NT2/D1 (cell line): ENCODE measurements around the gene ABCC4.

Experiments used
- DNase-seq: peaks from one replicate; pipeline ENCODE4 v3.0.0-alpha.2; 2011; ENCODE audit warnings: low read depth, low spot score
- H3K27me3 ChIP-seq: 2 replicates; pipeline ENCODE4 v1.6.0; 2011; ENCODE audit warnings: mild to moderate bottlenecking; ENCODE audit not compliant: insufficient read length, insufficient read depth
- H3K36me3 ChIP-seq: 2 replicates; pipeline ENCODE4 v1.6.1; 2011; ENCODE audit warnings: mild to moderate bottlenecking, low read length, mixed read lengths; ENCODE audit not compliant: insufficient read depth, insufficient read length
- H3K4me1 ChIP-seq: 2 replicates; pipeline ENCODE4 v1.5.1; 2011; ENCODE audit not compliant: insufficient read depth, insufficient read length
- H3K4me3 ChIP-seq: 2 replicates; pipeline ENCODE4 v1.5.1; 2011; ENCODE audit warnings: low read depth; ENCODE audit not compliant: insufficient read length
- H3K9ac ChIP-seq: 2 replicates; pipeline ENCODE4 v1.6.0; 2011; ENCODE audit warnings: low read depth; ENCODE audit not compliant: insufficient read length
- H3K9me3 ChIP-seq: 2 replicates; pipeline ENCODE4 v1.5.1; 2011; ENCODE audit warnings: mild to moderate bottlenecking, low read length; ENCODE audit not compliant: insufficient read depth
- SUZ12 ChIP-seq: IDR thresholded peaks from 2 replicates; pipeline ENCODE4 v1.6.1; 2011; ENCODE audit not compliant: insufficient read length, insufficient read depth; ENCODE audit errors: extremely low read depth
- YY1 ChIP-seq: IDR thresholded peaks from 2 replicates; pipeline ENCODE4 v1.6.1; 2011; ENCODE audit not compliant: insufficient read length, insufficient read depth
- ZNF274 ChIP-seq: IDR thresholded peaks from 2 replicates; pipeline ENCODE4 v1.6.1; 2011; ENCODE audit warnings: mild to moderate bottlenecking, low read depth, low read length

The ABCC4 gene

DNA sequence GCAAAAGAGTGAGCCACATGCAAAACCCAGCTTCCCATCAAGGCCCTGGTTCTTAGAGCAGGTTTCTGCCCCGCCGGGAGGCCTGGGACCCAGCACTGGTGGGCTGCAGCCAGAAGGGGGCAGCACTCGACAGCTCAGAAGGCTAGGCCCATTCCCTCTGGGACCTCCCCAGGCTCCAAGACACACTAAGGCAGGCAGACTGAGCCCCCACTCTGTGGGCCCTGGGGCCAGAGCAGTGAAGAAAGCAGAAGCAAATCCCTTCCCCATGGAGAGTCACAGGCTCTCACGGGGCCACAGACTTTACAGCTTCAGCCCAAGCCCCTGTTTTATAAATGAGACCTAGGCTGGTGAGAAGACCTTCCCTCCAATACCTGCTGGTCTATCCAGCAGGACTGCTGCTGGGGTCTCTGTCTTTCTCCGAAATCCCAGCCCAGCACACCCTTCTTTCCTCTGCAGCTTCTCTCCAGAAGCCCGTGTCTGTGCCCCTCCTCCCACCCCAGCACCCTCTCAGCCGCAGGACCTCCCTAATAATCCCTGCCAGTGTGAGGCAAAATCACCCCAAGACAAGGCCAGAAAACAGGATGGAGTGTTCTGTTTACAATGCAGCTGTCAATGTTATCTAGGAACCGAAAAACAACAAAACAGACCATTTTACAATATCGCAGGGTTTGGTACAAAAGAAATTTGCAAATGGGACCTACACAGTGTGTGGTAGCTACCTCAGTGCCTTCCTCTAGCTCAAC is 109.3 kb downstream of the ABCC4 start:
- Histone ChIP-seq H3K4me3 (no peak overlapping the region), H3K9ac (no peak overlapping the region)

GRCh38 chr13:95188128-95188527 is 113.1 kb downstream of the ABCC4 start:
- Histone ChIP-seq H3K9ac (no peak overlapping the region), H3K4me3 (no peak overlapping the region), H3K4me1 (no peaks in the 10 kb centered on the region), H3K27me3 (no peaks in the 10 kb centered on the region), H3K36me3 (peaks cover 7% of the 10 kb centered on the region), H3K9me3 (no peaks in the 10 kb centered on the region)
- no peak for DNase-seq
- no peak for TF ChIP-seq ZNF274
- no peak for TF ChIP-seq SUZ12
- TF ChIP-seq YY1: no peak

More for the DNA sequence above, 109.3 kb downstream of the ABCC4 start:
- no peaks in the 10 kb centered on the region for H3K9me3 ChIP-seq
- H3K4me1 ChIP-seq: no peaks in the 10 kb centered on the region
- DNase-seq: peak; percentile 81
- peaks cover 13% of the 10 kb centered on the region for H3K36me3 ChIP-seq
- TF ChIP-seq SUZ12 (no peak), YY1 (no peak), ZNF274 (no peak)
- H3K27me3 ChIP-seq: no peaks in the 10 kb centered on the region

DNA sequence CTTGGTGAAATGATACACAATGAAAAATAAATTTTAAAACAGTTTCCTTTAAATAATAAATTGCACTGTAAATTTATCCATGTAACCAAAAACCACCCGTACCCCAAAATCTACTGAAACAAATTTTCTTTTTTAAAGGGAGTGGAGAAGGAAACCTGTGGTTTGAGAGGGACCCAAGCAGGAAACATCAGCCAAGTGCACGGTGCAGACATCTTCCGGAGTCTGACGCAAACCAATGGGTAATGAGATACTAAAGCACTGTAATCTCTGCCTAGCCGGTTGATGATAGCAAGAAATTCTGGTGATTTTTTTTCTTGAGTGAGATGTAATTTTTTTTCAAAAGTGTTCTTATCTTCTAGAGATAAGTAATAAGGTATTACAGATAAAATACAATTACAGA is 115.4 kb downstream of the ABCC4 start:
- Histone ChIP-seq H3K27me3 (no peaks in the 10 kb centered on the region), H3K9me3 (no peaks in the 10 kb centered on the region), H3K36me3 (peaks cover 7% of the 10 kb centered on the region), H3K4me3 (no peak overlapping the region), H3K4me1 (no peaks in the 10 kb centered on the region), H3K9ac (no peak overlapping the region)
- TF ChIP-seq ZNF274 (no peak), YY1 (no peak), SUZ12 (no peak)
- no peak for DNase-seq

DNA sequence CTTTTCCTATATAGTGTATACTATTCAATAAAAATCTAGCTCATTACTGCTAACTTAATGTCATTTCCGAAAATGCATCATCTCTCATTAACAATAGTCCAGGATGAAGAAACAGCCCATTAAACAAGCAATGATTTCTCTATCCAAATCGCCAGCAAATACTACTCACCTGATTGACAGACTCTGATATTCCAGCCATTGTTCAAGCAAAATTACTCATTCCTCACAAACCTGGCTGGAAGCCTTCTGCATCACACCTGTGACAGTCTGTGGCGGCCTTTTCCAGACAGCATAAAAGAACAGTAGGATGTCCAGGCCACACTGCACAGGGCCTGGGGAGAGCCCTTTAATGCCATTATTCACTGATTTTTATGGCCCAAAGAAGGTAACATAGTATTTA is 115.9 kb downstream of the ABCC4 start:
- Histone ChIP-seq H3K4me1 (no peaks in the 10 kb centered on the region), H3K9me3 (no peaks in the 10 kb centered on the region), H3K4me3 (no peak overlapping the region), H3K9ac (no peak overlapping the region), H3K36me3 (peaks cover 7% of the 10 kb centered on the region), H3K27me3 (no peaks in the 10 kb centered on the region)
- DNase-seq: no peak
- no peak for TF ChIP-seq YY1
- no peak for TF ChIP-seq ZNF274
- TF ChIP-seq SUZ12: no peak

GRCh38 chr13:95184317-95184716 is 116.9 kb downstream of the ABCC4 start:
- Histone ChIP-seq H3K9ac (no peak overlapping the region), H3K27me3 (no peaks in the 10 kb centered on the region), H3K4me1 (no peaks in the 10 kb centered on the region), H3K9me3 (no peaks in the 10 kb centered on the region), H3K4me3 (no peak overlapping the region), H3K36me3 (peaks cover 7% of the 10 kb centered on the region)
- TF ChIP-seq SUZ12: no peak
- no peak for TF ChIP-seq YY1
- TF ChIP-seq ZNF274: no peak
- DNase-seq: no peak

GRCh38 chr13:95182570-95183265 is 118.5 kb downstream of the ABCC4 start:
- TF ChIP-seq SUZ12: no peak
- no peak for TF ChIP-seq YY1
- no peak for TF ChIP-seq ZNF274
- Histone ChIP-seq H3K4me3 (no peak overlapping the region), H3K9ac (no peak overlapping the region), H3K27me3 (no peaks in the 10 kb centered on the region), H3K4me1 (no peaks in the 10 kb centered on the region), H3K9me3 (no peaks in the 10 kb centered on the region), H3K36me3 (peaks cover 5% of the 10 kb centered on the region)
- no peak for DNase-seq

GRCh38 chr13:95181586-95181985 is 119.7 kb downstream of the ABCC4 start:
- Histone ChIP-seq H3K9ac (no peak overlapping the region), H3K4me1 (no peaks in the 10 kb centered on the region), H3K4me3 (no peak overlapping the region), H3K9me3 (no peaks in the 10 kb centered on the region), H3K27me3 (no peaks in the 10 kb centered on the region), H3K36me3 (peaks cover 9% of the 10 kb centered on the region)
- no peak for DNase-seq
- TF ChIP-seq ZNF274 (no peak), SUZ12 (no peak), YY1 (no peak)
